Epidermal melanocyte (primary cell): ENCODE results near the gene AGPAT1.

ENCODE experiments used
- DNase-seq: peaks from one replicate; pipeline ENCODE4 v3.0.0; 2011; ENCODE audit warnings: low spot score; ENCODE audit not compliant: insufficient read length

AGPAT1 gene

GRCh38 chr6:32171234-32171633 lies 4.7 kb downstream of the AGPAT1 start:
- no peak for DNase-seq

- DNase-seq = no peak
These were observed 5.6 kb downstream of the AGPAT1 start for GRCh38 chr6:32170294-32170693.

DNA sequence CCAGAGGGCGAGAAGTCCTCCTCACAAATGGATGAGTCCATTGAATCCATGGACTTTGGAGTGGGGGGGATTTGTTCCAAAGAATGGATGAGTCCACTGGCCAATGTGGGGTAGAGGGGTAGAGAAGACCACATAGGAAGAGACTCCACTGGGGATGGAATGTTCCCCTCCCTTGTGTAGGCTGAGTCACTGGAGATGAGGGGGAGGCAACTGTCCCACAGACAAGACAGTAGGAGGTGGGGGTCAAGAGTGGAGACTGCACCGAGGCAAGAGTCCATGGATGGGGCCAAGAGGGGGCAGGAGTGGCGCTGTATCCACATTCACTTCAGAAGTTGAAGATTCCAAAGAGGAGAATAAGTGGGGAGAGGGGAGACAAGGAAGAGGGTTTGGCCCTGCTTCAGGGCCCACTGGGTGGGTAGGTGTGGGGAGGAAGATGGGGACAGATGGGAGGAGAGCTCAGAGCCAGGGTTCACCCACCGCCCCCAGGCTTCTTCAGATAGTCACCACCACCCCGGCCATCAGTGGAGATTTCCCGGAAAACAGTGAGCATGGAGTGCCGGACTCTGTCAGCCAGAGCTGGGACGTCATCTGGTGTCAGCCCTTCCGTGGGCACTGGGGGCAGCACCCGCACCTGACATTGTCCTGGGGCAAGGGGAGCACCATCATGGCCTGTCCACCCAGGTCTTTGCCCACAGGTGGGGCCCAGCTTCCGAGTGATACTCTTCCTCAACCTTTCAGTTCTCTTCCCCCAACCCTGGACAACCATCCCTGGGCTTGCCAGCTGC lies 6.9 kb downstream of the AGPAT1 start:
- DNase-seq = no peak

DNA sequence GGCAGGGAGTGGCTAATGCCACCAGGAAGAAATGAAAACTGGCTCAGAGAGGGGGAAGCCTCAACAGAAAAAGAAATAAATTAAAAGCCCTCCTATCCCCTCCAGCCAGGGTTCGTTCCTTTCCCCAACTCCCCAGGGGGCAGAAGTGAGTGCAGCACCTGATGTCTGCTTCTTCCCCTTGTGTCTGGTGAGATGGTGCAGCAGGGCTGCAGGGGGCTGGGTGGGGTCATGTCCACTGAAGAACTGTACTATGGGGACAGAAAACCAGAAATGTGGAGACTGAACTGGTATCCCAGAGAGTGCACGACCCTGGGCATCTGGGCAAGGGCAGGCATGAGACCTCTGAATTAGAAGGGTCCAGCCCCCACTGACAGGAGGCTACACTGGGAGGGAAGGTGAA lies 7.5 kb downstream of the AGPAT1 start:
- DNase-seq = no peak

DNA sequence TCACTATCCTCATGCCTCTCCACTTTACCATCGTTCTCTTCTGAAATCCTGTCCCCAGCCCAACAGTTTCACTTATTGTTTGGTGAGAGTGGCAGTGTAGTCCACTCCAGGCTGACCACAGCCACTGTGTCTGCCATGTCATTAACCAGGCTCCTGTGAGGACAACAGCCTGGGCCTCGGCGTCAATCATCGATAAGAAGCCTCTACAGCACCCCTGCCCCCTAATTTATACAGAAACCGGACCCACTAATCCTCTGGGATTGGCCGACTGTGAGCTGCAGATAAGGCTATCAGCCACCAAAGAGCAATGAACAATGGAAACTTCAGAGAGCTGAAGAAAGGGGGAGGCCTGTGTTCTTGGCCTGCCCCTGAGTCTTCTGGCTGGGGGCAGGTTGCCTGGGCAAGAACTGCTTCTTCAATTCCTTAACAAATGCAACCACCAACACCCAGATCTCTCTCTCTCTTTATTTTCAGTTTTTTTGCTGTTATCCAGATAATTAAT lies 8.1 kb downstream of the AGPAT1 start:
- no peak for DNase-seq

- DNase-seq = no peak
These were observed 8.6 kb downstream of the AGPAT1 start for GRCh38 chr6:32167154-32167760.

- DNase-seq = no peak
These were observed 9.3 kb downstream of the AGPAT1 start for GRCh38 chr6:32166411-32167061.

DNA sequence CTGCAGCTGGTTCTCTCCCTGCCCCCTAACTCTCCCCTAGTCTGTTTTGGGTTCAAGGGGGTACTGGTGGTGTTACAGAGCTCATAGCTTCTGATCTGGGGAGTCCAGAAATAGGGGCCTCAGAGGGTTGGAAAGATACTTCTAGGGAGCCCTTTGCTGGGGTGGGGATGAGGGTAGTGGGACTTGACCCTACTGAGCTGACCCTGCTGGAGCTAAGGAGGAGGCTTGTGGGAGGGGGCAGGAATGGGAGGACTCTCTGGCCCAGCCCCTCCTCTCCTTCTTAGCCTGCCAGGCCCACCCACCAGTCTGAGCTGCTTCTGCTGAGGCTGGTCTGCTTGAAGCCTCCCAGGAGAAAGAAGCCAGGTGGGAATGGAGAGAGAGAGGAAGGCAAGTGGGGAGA lies 11.6 kb downstream of the AGPAT1 start, which contains the start of gene EGFL8:
Gene EGFL8 (plus strand): TSS at position 301 of the 400 bp plus-strand sequence. CDS start 1,571 bp downstream, outside the sequence.
- no peak for DNase-seq

- peak; percentile 92 for DNase-seq
These were observed 12.2 kb downstream of the AGPAT1 start for GRCh38 chr6:32163559-32164258.

DNA sequence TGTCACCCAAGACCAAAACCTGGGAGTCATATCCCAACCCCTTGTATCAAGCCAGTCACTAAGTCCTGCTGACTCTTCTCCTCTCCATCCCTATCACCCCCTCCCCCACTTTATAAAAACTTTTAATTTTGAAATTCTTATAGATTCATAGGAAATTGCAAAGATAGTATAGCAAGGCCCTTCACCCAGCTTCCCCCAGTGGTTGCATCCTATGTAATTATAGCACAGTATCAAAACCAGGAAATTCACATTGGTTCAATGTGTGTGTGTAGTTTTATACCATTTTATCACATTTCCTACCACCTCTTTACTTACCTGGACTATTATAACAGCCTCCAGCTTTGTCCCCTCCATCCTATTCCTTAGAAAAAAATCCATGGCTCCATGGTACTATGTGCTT lies 17.8 kb downstream of the AGPAT1 start:
- DNase-seq = no peak

- DNase-seq = no peak
These were observed 19.0 kb downstream of the AGPAT1 start for GRCh38 chr6:32156891-32157290.

DNA sequence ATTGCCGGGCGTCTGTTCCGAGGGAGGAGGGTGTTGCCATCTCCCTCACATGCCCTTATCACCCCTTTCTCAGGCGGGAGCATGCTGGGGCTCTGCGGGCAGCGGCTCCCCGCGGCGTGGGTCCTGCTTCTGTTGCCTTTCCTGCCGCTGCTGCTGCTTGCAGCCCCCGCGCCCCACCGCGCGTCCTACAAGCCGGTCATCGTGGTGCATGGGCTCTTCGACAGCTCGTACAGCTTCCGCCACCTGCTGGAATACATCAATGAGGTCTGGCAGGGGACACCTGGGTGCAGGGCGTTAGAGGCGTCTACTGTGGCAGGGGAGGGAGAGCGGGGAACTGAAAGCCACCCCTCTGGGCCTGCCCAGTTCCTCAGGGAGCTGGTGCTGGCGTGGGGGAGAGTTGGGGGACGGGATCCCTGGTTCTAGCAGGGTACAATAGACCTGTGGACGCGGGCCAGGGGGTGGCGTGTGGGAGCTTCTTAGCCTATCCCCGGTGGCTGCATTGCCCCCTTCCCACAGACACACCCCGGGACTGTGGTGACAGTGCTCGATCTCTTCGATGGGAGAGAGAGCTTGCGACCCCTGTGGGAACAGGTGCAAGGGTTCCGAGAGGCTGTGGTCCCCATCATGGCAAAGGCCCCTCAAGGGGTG lies 21.2 kb downstream of the AGPAT1 start:
- DNase-seq = no peak

DNA sequence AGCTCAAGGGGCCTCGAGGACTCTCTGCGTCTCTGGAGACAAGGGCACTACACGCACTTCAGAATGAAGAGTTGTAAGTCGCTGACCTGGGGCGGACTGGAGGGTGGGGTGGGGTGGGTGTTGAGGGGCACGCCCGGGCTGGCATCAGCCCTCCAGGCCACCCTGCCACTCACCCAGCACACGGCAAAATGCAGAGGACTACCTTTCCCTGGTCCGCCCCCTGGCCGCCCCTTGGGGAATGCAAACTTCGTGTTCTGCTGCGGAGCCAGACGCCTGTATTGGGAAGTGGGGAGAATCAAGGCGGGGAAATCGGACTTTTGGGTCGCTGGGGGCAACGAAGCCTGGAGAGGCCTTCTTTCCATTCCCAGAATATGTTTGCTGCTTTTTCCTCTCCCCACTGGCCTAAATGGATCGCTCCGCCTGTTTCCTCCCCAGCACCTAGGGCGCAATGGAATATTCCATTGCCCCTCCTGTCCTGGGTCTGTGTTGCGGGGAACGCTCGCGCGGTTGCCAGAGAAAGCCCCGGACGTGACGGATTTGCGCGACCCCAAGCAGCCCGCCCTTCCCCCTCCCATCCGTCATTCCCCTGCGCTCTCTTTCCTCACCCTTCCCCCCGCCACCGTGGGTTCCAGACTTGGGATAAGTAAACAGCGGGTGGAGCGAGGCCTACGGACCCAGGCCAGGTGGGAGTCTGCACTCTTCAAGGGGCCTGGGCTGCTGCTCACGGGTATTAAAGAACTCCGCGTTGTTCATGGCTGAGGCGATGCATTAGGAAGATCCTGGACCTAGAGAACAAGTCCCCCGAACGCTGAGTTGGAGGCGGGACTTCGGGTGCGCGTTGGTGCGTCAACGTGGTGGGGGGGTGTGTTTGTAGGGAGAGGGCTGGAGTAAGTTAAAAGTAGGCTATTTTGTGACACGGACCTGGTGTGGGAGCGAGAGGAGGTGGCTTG lies 22.0 kb downstream of the AGPAT1 start, which contains the start of gene PPT2:
Gene PPT2 (plus strand): TSS at position 578 of the 950 bp plus-strand sequence. CDS start 454 bp downstream, outside the sequence.
- DNase-seq = peak; percentile 81

DNA sequence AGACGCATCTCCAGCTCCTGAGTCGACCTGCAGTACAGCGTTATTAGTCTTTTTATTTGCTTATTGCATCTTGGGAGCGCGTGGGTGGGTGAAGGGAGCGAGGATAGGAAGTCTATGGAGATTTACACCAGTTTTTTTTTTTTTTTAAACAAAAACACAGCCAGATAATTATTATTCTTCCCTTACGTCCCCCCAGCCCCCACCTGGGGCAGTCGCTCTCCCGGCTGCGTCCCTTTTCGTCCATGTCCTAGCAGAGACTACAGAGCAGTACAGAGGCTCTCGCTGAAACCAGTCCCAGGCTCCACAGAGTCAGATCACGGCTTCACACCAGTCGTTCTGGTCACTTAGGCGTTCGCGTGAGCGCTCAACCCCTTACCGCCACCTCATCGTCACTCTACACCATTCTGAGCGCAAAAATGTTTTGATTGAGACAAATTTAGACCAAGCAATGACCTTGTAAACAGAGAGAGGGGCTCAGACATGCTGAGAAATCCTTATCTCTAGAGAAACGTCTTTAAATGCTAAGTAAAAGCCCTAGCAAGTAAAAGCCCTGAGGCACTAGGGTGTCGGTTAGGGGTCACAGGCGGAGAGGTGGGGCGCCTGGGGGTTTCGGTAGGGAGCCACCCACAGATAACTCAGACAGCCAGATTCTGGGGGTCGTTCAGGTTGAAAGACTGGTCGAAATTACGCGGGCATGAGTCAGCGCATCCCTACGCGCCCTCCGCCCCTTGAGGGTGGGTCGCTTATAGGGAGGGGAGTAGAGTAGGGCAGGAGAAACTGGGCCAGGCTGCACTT lies 22.9 kb downstream of the AGPAT1 start:
- DNase-seq = no peak

DNA sequence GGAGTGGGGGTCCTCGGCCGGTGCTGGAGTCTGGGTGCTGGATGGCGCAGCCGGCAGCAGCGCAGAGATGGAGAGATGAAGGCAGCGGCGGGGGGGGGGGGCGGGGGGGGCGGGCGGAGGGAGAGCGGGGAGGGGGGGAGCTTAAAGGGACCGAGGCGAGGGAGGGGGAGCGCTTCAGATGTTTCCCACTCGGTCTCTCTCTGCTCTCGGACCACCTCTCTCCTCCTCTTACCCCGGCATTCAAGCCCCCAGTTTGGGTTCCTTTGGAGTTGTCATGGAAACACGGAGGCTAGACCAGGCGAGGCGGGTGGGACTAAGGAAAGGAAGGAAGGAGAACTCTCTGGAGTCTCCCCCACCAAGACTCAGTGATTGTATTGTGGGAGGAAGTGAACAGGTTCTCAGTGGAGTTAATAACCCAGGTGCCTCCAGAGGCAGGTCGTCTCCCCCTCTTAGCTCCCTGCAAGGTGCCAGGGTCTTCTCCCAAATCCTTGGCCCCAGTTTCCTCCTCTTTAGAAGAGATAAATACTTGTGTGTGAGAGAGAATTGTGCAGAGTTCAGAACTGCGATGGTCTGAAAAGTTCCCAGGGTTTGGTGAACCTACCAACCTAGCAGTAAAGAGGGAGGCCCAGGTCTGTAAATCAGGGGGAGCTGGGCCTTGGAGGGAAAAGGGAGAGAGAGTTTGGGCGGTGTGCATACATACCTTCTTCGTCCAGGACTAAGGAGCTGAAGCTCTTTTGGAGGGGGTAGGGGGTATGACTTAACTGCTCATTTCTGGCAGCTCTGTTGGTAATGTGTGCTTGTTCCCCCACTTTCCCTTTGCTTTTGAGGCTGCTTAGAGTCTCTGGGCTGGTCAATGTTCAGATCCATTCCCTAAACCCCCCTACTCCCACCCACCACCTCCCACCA lies 23.8 kb downstream of the AGPAT1 start, which contains the start of gene PRRT1:
Gene PRRT1 (minus strand): TSS at position 77 of the 906 bp plus-strand sequence. CDS start 112 bp downstream, outside the sequence.
- DNase-seq = no peak

GRCh38 chr6:32151181-32151862 lies 24.6 kb downstream of the AGPAT1 start:
- DNase-seq = no peak
